Peyer's patch (tissue), 4 donors: ENCODE data around the gene WAC. TPM values are rescaled to one million over a fixed set of nuclear protein-coding genes. Genes with fewer than 3 reads are reported as not detected.

Experiments used
- DNase-seq, 3 donors: peaks; one replicate each; pipeline ENCODE4 v3.0.0-alpha.2; 2017 to 2019
- H3K27ac ChIP-seq, 4 donors: fragments of 200-600 bp; sonication (generic); one replicate each; pipeline ENCODE4 v1.5.1; 2016 to 2019
- H3K27me3 ChIP-seq, 2 donors: fragments of 200-600 bp; sonication (generic); one replicate each; pipeline ENCODE4 v1.5.1; 2019
- H3K36me3 ChIP-seq, 3 donors: fragments of 200-600 bp; sonication (generic); one replicate each; pipeline ENCODE4 v1.5.1; 2016 to 2019
- H3K4me1 ChIP-seq, 4 donors: fragments of 200-600 bp; sonication (generic); one replicate each; pipeline ENCODE4 v1.5.1; 2016 to 2019
- H3K4me3 ChIP-seq, 4 donors: fragments of 200-600 bp; sonication (generic); 1 replicate in 3 of 4; 2 replicates in 1 of 4; pipeline ENCODE4 v1.5.1; 2016 to 2019; ENCODE audit warnings: mild to moderate bottlenecking in 1 of 4
- H3K9me3 ChIP-seq, 4 donors: fragments of 200-600 bp; sonication (generic); one replicate each; pipeline ENCODE4 v1.5.1; 2016 to 2019; ENCODE audit warnings: mild to moderate bottlenecking in 1 of 4
- CTCF ChIP-seq, 6 experiments: fragments of 450-650 bp in 4 of 6; fragments of 200-600 bp in 2 of 6; sonication (generic) in 1 of 6; IDR thresholded peaks; one replicate each; pipeline ENCODE4 v1.5.1; 2017 to 2019; ENCODE audit warnings: antibody characterized with exemption in 6 of 6, mild to moderate bottlenecking in 3 of 6, moderate library complexity in 1 of 6
- POLR2A ChIP-seq, 2 donors: fragments of 450-650 bp; IDR thresholded peaks; one replicate each; pipeline ENCODE4 v1.5.1; 2017; ENCODE audit warnings: antibody characterized with exemption in 2 of 2, mild to moderate bottlenecking in 2 of 2, moderate library complexity in 2 of 2
- total RNA-seq, 4 donors: library from RNA; depleted of rRNA; stranded (reverse); fragments of >200 nt; gene quantifications; one replicate each; pipeline ENCODE4 v1.1.0, GENCODE V29; 2016

Gene WAC
- total RNA-seq, 4 donors from 2014 or later = 72.7 to 145 (median 96.4) TPM

GRCh38 chr10:28619455-28619854 lies 86.5 kb downstream of the WAC start:
- no peak for DNase-seq
- H3K9me3 ChIP-seq = no peaks in the 10 kb centered on the region
- H3K27ac ChIP-seq = no peak overlapping the region
- peaks cover 0 to 68% (median 0%) of the 10 kb centered on the region in 3 donors for H3K36me3 ChIP-seq
- TF ChIP-seq CTCF (IDR thresholded peaks at IDR 0.05) (no peak), POLR2A (IDR thresholded peaks at IDR 0.05) (no peak)
- no peaks in the 10 kb centered on the region for H3K4me1 ChIP-seq
- H3K4me3 ChIP-seq = no peak overlapping the region
- H3K27me3 ChIP-seq = no peaks in the 10 kb centered on the region

GRCh38 chr10:28620251-28620650 lies 87.3 kb downstream of the WAC start:
- H3K9me3 ChIP-seq = no peaks in the 10 kb centered on the region
- peaks cover 0 to 60% (median 0%) of the 10 kb centered on the region in 3 donors for H3K36me3 ChIP-seq
- no peak overlapping the region for H3K4me3 ChIP-seq
- no peak for TF ChIP-seq POLR2A (IDR thresholded peaks at IDR 0.05)
- TF ChIP-seq CTCF (IDR thresholded peaks at IDR 0.05) = no peak
- H3K27ac ChIP-seq = no peak overlapping the region
- no peaks in the 10 kb centered on the region for H3K4me1 ChIP-seq
- no peaks in the 10 kb centered on the region for H3K27me3 ChIP-seq
- no peak for DNase-seq

GRCh38 chr10:28623483-28623882 lies 90.6 kb downstream of the WAC start:
- Histone ChIP-seq H3K27me3 (no peaks in the 10 kb centered on the region), H3K4me3 (no peak overlapping the region), H3K9me3 (no peaks in the 10 kb centered on the region), H3K36me3 (peaks cover 0 to 30% (median 0%) of the 10 kb centered on the region in 3 donors), H3K4me1 (no peaks in the 10 kb centered on the region), H3K27ac (no peak overlapping the region)
- no peak for TF ChIP-seq CTCF (IDR thresholded peaks at IDR 0.05)
- TF ChIP-seq POLR2A (IDR thresholded peaks at IDR 0.05) = no peak
- DNase-seq = no peak

- Histone ChIP-seq H3K36me3 (peaks cover 0 to 21% (median 0%) of the 10 kb centered on the region in 3 donors), H3K27me3 (no peaks in the 10 kb centered on the region), H3K4me1 (no peaks in the 10 kb centered on the region), H3K4me3 (no peak overlapping the region), H3K9me3 (no peaks in the 10 kb centered on the region), H3K27ac (no peak overlapping the region)
- no peak for TF ChIP-seq POLR2A (IDR thresholded peaks at IDR 0.05)
- TF ChIP-seq CTCF (IDR thresholded peaks at IDR 0.05) = no peak
- DNase-seq = no peak
Observed at GRCh38 chr10:28624351-28624750, 91.4 kb downstream of the WAC start.

- TF ChIP-seq CTCF (IDR thresholded peaks at IDR 0.05) (no peak), POLR2A (IDR thresholded peaks at IDR 0.05) (no peak)
Observed at GRCh38 chr10:28627102-28627501, 94.2 kb downstream of the WAC start.

More at GRCh38 chr10:28627102-28627501, 94.2 kb downstream of the WAC start:
- Histone ChIP-seq H3K27ac (no peak overlapping the region), H3K36me3 (peaks cover 0 to under 1% (median 0%) of the 10 kb centered on the region in 3 donors), H3K27me3 (no peaks in the 10 kb centered on the region), H3K4me3 (no peak overlapping the region), H3K9me3 (no peaks in the 10 kb centered on the region), H3K4me1 (no peaks in the 10 kb centered on the region)
- no peak for DNase-seq
